HT1080 (cell line): Measurements from ENCODE around the gene CCDC93. TPM values are rescaled to one million over a fixed set of nuclear protein-coding genes. Genes with fewer than 3 reads are reported as not detected.
A peak's percentile ranks its signal among the peaks of the same experiment; 100 is the strongest.
"Not testable (repeated sequence)": the region's sequence is repeated elsewhere in the genome, so short reads cannot be mapped to it uniquely, and the experiment has no call there.

Experiments used
- DNase-seq: peaks from one replicate; pipeline ENCODE4 v3.0.0-alpha.2; 2015; ENCODE audit warnings: low read depth
- total RNA-seq: library from RNA; depleted of rRNA; stranded (reverse); fragments of >200 nt; shearing (Covaris generic); gene quantifications from 2 replicates; pipeline ENCODE4 v1.2.3, GENCODE V29; 2014

The CCDC93 gene
- total RNA-seq, 1 experiment from 2014 or later, result 17.9 TPM

GRCh38 chr2:118046634-118047210, 32.9 kb upstream of the CCDC93 start:
- DNase-seq, result peak; percentile 25

DNA sequence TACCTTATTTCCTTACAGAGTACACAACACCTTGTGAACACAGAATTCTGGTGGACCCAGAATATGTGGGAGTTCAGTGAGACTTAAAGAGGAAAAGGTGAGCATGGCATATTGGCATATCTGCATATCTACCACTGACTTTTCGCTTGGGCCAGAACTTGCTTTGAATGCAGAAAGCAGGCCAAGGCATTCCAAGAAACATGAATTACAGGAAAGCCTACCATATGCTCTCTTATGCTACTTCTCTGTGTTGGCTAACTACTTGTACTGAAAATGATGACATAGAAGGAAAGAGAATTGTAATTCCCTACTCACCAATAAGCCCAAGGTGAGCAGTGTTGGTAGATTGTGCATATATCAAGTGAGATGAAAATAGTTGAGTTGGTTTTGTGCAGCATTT, 31.4 kb upstream of the CCDC93 start:
- DNase-seq, result no peak

DNA sequence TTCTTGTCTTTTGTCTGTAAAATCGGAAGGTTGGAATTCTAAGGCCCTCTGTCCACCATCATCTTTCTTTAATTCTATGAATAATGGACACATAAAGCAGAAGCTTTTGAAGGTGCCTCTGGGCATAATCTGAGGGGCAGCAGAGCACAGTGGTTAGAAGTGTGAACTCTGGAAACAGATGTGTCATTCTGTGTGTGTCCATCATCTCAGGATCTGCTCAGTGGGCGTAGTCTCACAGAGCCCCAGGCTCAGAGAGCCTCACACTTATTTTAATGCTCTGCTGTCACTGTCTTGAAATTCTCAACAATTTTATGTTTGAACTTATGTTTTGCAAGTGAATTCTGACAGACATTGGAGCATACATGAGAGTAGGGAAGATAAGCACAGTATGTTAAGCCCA, 31.0 kb upstream of the CCDC93 start:
- no peak for DNase-seq

DNA sequence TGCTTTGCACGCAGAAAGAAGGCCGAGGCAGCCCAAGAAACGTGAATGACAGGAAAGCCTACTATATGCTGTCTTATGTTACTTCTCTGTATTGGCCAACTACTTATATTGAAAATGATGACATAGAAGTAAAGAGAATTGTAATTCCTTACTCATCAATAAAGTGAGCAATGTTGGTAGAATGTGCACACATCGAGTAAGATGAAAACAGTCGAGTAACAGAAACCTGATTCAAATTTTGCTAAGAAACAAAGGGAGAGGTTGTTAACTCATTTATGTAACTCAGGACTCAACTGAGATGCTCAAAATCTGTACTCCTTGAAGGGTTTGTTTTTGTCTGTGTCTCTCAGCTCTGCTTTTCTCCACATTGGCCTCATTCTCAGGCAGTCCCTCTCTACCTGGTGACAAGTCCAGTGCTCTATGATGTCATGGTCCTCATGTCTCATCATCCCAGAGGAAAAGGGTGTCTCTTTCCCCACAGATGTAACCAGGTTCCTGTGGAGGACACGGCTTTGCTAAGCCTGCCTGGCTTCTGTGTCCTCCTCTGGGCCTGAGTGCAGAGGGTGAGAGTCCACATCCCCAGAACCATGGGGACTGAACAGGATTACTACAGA, 30.3 kb upstream of the CCDC93 start:
- no peak for DNase-seq

GRCh38 chr2:118040891-118041290, 27.0 kb upstream of the CCDC93 start:
- no peak for DNase-seq

DNA sequence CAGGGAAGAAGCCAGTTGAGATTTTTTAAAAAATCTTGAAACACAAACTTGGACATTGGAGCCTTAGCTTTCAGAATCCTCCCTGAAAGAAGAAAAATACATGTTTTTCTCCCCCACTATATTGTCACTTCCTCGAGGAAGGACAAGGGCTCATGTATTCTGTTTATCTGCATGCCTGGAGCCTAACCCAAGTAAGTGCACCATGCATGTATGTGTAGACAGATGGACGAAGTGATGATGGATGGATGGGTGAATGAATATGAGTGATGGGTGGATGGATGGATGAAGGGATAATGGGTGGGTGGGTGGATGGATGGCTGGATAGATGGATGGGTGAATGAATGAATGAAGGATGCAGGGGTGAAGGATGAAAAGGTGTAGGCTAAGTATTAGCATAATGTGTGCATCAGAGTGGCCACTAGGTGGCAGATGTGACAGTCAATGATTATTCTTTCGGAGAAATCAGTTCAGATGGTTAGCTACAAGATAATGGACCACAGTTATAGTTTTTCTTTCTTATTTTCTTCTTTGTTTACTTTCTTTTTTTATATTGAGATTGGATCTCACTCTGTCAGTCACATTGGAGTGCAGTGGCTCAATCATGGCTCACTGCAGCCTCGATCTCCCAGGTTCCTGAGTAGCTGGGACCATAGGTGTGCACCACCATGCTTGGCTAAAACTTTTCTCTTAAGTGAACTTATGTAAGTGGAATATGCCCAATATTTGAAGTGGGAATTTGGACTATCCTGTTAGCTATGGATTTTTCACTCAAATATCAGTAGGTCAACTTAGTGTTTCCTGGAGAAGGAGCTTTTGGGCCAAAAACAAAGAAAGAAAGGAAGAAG, 18.5 kb upstream of the CCDC93 start:
- DNase-seq, result peak; percentile 24

- no peak for DNase-seq
Observed at GRCh38 chr2:118031566-118031965, 17.7 kb upstream of the CCDC93 start.

GRCh38 chr2:118029025-118029424, 15.2 kb upstream of the CCDC93 start:
- DNase-seq, result no peak

GRCh38 chr2:118021356-118021755, 7.5 kb upstream of the CCDC93 start:
- DNase-seq, result no peak

GRCh38 chr2:118019821-118020220, 6.0 kb upstream of the CCDC93 start:
- no peak for DNase-seq

- peak; percentile 65 for DNase-seq
Observed at GRCh38 chr2:118016911-118017310, 3.0 kb upstream of the CCDC93 start.

DNA sequence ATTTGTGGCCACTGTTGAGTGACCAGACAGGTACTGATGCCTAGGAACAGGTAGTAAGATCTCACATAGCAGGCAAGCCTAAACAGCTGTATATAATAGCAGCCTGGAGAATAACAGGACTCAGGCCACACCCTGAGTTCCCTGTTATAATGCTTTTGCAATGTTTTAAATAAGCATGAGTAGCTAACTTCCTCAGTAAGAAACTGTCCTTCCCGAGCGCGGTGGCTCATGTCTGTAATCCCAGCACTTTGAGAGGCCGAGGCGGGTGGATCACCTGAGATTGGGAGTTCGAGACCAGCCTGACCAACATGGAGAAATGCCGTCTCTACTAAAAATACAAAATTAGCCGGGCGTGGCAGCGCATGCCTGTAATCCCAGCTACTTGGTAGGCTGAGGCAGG, 1.9 kb upstream of the CCDC93 start:
- DNase-seq, result not testable (repeated sequence)

DNA sequence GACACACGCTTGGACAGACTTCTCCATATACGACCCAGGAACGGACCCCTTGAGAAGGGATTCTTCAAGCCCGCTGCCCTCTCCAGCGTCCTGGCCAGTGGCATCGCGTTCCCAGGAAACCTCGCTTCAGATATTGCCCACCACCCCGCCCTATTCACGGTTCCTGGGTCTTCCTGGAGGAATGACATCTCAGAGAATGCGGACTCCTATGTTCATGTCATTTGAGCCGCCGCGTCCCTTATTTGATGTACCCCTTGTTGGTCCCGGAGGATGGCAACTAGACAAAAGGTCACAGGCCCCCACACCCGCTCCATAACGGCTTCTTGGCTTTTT, 588 bp upstream of the CCDC93 start:
- DNase-seq, result peak; percentile 4

DNA sequence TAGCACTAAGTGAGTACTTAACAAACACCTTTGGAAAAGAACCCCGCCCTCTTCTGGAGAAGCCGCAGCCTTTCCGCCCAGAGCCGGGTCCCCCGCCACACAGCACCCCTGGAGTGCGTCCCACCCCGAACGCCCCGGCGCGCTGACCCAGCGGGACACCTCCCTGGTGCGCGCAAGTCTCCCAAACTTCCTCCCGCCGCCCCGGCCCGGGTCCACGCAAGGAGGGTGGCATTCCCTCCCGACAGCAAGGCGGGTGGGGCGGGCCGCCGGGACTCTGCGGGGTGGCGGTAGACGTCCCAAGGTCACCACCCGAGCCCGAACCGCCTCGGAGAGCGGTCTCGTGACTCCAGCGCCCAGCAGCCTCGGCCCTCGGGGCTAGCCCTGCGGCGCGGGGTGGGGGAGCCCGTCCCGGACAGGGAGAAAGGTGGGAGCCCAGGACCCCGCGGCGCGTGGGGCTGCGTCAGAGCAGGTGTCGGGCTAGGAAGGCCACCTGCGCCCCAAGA, 598 bp downstream of the CCDC93 start:
- DNase-seq, result peak; percentile 30

GRCh38 chr2:118012778-118013177, 1.1 kb downstream of the CCDC93 start:
- no peak for DNase-seq

GRCh38 chr2:118010473-118010872, 3.4 kb downstream of the CCDC93 start:
- DNase-seq, result no peak

- DNase-seq, result no peak
Observed at GRCh38 chr2:118006861-118007260, 7.0 kb downstream of the CCDC93 start.

- DNase-seq, result no peak
Observed at GRCh38 chr2:118006326-118006725, 7.5 kb downstream of the CCDC93 start.

DNA sequence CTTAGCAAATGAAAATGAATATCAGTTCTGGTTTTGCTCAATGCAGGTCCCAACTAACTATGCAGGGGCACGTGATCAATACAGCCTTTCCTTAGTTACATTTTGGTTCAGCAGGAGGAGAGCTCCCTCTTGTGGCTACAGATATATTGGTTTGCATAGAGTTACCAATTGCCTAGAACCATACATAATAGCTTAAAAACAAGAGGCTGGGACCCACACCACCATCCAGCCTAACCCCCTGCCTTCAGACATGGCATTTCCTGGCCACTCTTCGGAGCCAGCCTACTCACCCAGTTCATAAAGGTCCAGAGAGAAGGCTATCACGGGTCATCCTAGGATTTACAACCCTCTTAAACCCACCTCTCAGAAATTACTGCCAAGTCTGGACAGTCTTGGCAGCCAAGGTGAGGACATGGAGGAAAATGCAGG, 10.5 kb downstream of the CCDC93 start:
- peak; percentile 83 for DNase-seq

DNA sequence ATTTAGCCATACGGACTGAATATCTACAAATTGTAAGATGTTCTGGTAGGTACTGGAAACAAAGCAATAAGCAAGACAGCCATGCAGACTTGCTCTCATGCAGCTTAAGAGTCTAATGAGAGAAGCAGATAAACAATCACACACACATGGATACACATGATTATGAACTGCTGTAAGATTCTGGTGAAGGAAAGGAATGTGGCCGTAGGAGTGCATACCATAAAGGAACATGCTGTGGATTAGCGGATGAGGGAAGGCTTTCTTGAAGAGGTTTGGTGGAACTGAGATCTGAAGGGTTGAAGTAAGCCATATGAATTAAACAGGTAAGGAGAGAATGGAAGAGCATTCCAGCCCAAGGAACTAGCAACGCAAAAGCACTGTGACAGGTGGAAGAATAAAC, 13.8 kb downstream of the CCDC93 start:
- no peak for DNase-seq

GRCh38 chr2:117997872-117998454, 15.9 kb downstream of the CCDC93 start:
- no peak for DNase-seq

DNA sequence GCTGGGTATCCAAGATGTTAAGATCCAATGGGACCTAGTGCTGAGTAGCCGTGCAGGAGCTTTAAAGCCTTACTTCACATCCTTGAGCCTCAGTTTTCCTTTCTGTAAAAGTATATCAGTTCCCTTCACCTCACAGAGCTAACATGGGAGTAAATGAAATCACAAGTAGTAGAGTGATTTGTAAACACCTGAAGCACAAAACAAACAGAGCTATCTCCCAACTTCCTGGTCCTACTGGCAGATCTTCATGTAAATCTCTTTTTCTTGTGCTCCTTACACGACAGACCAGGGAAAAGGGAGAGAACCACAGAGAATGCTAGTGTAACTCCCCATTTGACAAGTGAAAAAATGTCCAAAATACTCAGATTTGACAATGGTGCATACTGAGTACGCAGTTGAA, 17.3 kb downstream of the CCDC93 start:
- DNase-seq, result no peak
